HEK293T (cell line): ENCODE data around the gene LRRC14B.
"Not testable (repeated sequence)": the region's sequence is repeated elsewhere in the genome, so short reads cannot be mapped to it uniquely, and the experiment has no call there.

ENCODE experiments used
- FOXA1 ChIP-seq: fragments of 450-650 bp; IDR thresholded peaks from 2 replicates; pipeline ENCODE4 v1.6.1; 2016; ENCODE audit warnings: mild to moderate bottlenecking
- FOXM1 ChIP-seq: fragments of 450-650 bp; IDR thresholded peaks from 2 replicates; pipeline ENCODE4 v1.6.1; 2017; ENCODE audit warnings: mild to moderate bottlenecking, borderline replicate concordance
- HDGF ChIP-seq: fragments of 450-650 bp; IDR thresholded peaks from 2 replicates; pipeline ENCODE4 v1.6.1; 2017; ENCODE audit warnings: antibody characterized with exemption, borderline replicate concordance
- SP1 ChIP-seq: fragments of 450-650 bp; IDR thresholded peaks from 2 replicates; pipeline ENCODE4 v1.6.1; 2017
- TARDBP ChIP-seq: fragments of 450-650 bp; IDR thresholded peaks from 2 replicates; pipeline ENCODE4 v1.6.1; 2016
- ZNF384 ChIP-seq: fragments of 450-650 bp; IDR thresholded peaks from 2 replicates; pipeline ENCODE4 v1.6.1; 2016

DNA sequence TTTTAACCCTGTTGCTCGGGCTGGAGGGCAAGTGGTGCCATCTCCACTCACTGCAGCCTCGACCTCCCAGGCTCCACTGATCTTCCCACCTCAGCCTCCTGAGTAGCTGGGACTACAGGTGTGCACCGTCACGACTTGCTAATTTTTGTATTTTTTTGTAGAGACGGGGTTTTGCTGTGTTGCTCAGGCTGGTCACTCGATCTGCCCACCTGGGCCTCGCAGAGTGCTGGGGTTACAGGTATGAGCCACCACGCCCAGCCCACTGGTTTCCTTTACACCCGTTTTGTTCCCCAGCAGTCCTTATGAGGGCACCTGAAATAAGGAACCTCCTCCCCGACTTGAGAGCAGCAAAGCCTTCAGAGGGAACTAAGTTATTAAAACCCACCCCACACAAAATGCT, 24.8 kb downstream of the LRRC14B start:
- TF ChIP-seq FOXA1, ZNF384, SP1, FOXM1, TARDBP, HDGF: not testable (repeated sequence)
